ENCODE data around the gene SLC6A17.

DNA sequence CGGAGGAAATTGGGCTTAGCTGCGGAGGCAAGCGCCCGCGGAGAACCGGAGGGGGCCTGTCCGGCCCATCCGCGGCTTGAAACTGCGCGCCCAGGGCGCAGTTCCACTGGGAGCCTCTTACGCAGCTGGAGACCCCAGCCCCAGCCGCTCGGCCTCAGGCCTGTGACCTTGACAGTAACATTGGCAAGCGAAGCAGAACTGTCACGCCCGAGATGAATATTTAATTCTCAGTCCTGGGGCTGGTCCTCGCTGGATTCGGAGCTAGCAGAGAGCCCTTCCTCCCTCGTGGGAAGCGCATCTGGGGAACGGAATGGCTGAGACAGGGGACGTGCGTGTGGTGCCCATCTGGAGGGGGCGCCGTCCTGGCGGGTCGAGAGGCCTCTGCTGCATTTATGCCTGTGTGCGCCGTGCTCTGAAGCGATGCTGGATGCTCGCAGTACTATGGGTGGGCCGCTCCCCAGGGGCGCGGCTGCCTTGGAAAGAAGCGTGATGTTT lies 928 bp downstream of the SLC6A17 start:
- TF ChIP-seq EZH2 (IDR thresholded peaks at IDR 0.05; ENCODE audit: insufficient read depth, poor library complexity, severe bottlenecking), result no peak
- no peak for TF ChIP-seq EZH2phosphoT487 (IDR thresholded peaks at IDR 0.05; ENCODE audit: insufficient read depth, low read depth)
